Fibroblast of pulmonary artery (primary cell): ENCODE data around the gene XPNPEP1.

ENCODE experiments used
- DNase-seq: peaks from one replicate; pipeline ENCODE4 v3.0.0-alpha.2; 2010; ENCODE audit warnings: low read depth
- H3K4me3 ChIP-seq: replicated peaks from 2 replicates; pipeline ENCODE4 v1.5.1; 2011; ENCODE audit warnings: low read depth, mild to moderate bottlenecking, control low read depth, low read length, moderate library complexity
- TF ChIP-seq, protein P1 (sequence below): IDR thresholded peaks from 2 replicates; pipeline ENCODE4 v1.5.1; 2011; ENCODE audit warnings: mild to moderate bottlenecking, control low read depth, low read length, inconsistent platforms; ENCODE audit errors: missing control alignments

XPNPEP1 gene

DNA sequence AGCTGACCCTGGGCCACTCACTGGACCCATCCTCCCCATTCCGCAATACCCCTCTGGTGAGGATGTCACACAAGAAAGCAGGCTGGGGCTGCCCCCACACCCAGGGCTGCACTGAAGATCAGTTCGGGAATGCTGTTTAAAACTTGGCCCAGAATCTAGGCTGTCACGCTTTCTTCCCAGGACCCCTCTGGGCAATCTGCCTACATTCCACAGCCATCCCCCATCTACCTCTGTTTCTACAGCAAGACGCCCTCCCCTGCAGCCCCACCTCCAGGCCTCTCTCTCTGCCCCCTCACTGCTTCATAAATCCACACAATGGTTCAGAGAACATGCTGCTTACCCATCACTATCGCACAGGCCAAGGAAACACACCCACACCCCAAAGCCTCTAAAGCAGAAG, 36.1 kb downstream of the XPNPEP1 start:
- TF ChIP-seq, protein P1, sequence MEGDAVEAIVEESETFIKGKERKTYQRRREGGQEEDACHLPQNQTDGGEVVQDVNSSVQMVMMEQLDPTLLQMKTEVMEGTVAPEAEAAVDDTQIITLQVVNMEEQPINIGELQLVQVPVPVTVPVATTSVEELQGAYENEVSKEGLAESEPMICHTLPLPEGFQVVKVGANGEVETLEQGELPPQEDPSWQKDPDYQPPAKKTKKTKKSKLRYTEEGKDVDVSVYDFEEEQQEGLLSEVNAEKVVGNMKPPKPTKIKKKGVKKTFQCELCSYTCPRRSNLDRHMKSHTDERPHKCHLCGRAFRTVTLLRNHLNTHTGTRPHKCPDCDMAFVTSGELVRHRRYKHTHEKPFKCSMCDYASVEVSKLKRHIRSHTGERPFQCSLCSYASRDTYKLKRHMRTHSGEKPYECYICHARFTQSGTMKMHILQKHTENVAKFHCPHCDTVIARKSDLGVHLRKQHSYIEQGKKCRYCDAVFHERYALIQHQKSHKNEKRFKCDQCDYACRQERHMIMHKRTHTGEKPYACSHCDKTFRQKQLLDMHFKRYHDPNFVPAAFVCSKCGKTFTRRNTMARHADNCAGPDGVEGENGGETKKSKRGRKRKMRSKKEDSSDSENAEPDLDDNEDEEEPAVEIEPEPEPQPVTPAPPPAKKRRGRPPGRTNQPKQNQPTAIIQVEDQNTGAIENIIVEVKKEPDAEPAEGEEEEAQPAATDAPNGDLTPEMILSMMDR = no peak
- DNase-seq = no peak

DNA sequence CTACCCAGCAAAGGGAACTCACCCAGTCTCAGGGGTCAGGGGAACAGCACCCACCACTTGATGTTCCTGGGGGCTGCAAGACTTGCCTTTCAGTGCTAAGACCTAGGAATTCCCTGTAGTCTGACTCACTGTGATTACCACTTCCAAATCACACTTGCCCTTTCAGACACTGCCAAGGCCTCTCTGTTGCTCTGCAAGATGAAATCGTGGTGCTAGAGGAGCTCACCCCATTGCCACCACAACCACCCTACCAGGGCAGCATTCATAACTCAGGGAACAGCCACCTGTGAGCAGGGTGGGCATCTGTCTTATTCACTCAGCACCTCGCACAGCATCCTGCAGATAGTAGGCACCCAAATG, 36.5 kb downstream of the XPNPEP1 start:
- TF ChIP-seq, protein P1 = no peak
- DNase-seq = no peak
- no peak overlapping the region for H3K4me3 ChIP-seq

More for the DNA sequence above, 36.1 kb downstream of the XPNPEP1 start:
- H3K4me3 ChIP-seq = no peak overlapping the region

DNA sequence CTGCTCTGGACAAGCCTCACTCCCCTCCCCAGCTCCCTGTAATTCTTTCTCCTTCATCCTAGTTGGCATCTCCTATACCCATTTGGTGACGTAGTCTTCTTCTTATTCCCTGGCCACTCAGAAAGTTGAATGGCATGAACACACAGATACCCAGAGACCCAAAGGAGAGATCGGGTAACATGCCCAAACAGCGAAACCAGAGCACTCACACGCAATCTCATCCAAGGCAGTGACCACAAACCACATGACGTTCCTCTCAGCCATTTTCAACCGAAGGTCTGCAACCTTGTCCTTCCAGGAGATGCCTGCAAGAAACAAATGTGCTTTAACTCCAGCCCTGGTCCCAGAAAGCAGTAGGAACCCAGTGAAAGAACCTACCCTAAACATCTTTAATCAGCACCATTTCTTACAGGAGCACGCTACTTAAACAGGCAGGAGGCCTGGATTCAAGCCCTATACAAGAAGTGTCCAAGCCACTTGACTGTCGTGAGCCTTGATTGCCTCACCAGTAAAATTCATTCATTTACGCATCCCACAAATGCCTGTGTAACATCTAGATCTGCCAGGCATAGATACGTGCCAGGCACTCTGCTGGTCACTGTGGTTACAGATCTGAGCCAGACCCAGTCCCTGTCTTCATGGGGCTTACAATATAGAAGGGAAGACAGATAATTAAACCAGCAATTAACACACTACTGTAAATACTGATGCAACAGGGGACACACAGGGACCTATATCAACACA, 37.1 kb downstream of the XPNPEP1 start:
- no peak for DNase-seq
- H3K4me3 ChIP-seq = no peak overlapping the region
- TF ChIP-seq, protein P1 = no peak

DNA sequence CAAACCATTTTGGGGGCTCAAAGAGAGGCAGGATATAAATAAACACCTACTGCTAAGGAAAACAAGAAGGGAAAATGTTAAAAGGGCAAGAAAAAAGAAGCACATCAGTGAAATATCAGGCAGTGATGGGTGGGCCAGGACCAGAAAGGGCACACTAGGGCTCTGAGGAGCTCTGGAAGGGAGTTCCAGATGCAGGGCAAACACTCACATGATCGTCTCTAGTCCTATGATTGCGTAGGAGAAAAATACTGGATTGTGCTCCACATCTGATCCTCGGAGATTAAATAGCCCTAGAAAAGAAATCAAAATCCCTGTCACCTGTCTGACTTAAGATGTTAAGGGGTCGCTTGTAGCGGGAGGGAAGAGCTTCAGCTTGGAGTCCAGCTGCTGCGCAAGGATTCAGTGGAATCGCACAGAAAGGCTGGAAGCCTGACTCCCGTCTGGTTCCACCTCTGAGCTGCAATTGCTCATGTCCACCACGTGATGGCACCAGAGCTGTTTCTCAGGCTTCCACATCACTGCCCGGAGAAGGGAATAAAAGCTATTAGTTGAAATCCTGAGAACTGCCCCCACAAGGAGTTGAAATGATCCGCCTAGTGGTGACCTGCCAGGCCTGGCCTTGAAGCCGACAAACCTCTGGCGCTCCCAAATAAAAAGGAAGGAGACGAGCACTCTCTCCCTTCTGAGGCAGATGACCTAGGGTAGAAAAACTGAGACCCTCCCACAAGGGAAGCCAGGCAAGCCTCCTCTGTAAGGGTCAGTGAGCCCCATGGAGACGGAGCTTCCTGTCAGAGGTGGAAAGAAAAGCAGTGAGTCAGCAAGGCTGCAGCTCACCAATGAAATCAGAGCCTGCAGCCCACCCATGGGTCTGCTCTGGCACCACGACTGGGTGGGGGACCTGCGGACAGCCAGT, 39.2 kb downstream of the XPNPEP1 start:
- H3K4me3 ChIP-seq = no peak overlapping the region
- DNase-seq = peak; percentile 95
- TF ChIP-seq, protein P1 = peak; percentile 94

DNA sequence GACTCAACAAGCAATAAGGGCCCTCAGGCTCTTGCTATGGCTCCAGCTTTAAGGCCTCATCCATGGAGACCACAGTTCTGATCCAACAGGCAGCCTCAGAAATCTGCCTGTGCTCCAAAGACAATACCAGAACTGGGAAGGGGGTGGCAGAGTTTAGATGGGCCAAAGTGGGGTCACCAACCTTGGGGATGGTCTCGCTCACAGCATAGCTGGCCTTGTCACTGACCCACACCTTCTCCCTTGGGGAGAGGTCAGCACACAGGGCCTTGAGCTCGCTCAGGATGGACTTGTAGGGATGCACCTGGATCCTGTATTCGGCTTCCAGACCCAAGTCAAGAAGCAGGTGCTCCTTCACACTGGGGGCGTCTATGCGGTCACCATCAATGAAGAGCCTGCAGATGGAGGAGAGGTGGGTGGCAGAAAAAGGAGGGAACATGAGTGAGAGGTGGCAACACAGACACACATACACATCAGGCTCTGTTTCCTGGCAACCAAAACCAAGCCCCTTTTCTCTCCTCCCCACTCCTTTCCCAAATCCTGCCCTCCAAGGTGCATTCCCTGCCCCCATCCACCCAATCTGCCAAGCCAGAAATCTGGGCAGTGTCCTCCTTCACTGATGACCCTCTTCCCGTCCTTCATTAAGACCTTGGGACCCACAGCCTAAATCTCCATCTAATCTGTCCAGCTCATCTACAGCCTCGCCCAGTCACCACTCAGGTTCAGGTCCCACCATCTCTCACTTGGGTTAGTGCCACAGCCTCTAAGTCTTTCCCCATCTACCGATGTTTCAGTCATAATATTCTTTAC, 40.9 kb downstream of the XPNPEP1 start:
- TF ChIP-seq, protein P1 = no peak

DNA sequence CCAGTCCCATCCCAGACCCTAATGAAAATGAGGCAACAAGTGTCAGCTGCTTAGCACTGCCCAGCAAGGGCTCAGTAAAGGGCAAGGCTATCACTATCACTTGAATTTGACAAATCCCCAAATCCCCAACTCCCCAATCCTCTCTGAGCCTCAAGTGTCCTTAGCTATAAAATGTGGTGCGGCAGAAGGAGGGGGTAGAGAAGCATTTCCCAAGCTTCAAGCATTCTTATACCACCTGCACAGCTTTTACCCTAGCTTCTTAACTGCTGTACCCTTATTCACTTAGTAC, 41.6 kb downstream of the XPNPEP1 start:
- TF ChIP-seq, protein P1 = no peak
- DNase-seq = no peak
- no peak overlapping the region for H3K4me3 ChIP-seq

More for the DNA sequence above, 40.9 kb downstream of the XPNPEP1 start:
- H3K4me3 ChIP-seq = no peak overlapping the region
- no peak for DNase-seq
